Osteoblast (primary cell): ENCODE results near the gene MAN2A1. TPM values are rescaled to one million over a fixed set of nuclear protein-coding genes. Genes with fewer than 3 reads are reported as not detected.

Experiments
- DNase-seq: peaks from one replicate; pipeline ENCODE4 v3.0.0; 2011; ENCODE audit warnings: low spot score, mixed read lengths; ENCODE audit not compliant: insufficient read length; ENCODE audit errors: missing footprints
- H2AFZ ChIP-seq: 2 replicates; pipeline ENCODE4 v1.6.0; 2011; ENCODE audit warnings: mild to moderate bottlenecking, low read length
- H3K27ac ChIP-seq: 2 replicates; pipeline ENCODE4 v1.5.1; 2011; ENCODE audit warnings: mild to moderate bottlenecking, low read depth, low read length, moderate library complexity
- H3K27me3 ChIP-seq: 2 replicates; pipeline ENCODE4 v1.6.0; 2012; ENCODE audit warnings: mild to moderate bottlenecking, control low read depth, inconsistent platforms, low read length, moderate library complexity; ENCODE audit not compliant: insufficient read depth
- H3K36me3 ChIP-seq: 2 replicates; pipeline ENCODE4 v1.5.1; 2011; ENCODE audit warnings: mild to moderate bottlenecking, low read length, control low read depth, moderate library complexity; ENCODE audit not compliant: insufficient read depth
- H3K4me1 ChIP-seq: 2 replicates; pipeline ENCODE4 v1.5.1; 2011; ENCODE audit warnings: mild to moderate bottlenecking, low read length, control low read depth, moderate library complexity; ENCODE audit not compliant: insufficient read depth
- H3K4me2 ChIP-seq: 2 replicates; pipeline ENCODE4 v1.6.0; 2011; ENCODE audit warnings: mild to moderate bottlenecking, low read length; ENCODE audit not compliant: insufficient read depth
- H3K4me3 ChIP-seq: fragments of 200-600 bp; sonication (generic); 3 replicates; pipeline ENCODE4 v1.5.1; 2012; ENCODE audit warnings: mild to moderate bottlenecking, low read length, inconsistent platforms; ENCODE audit not compliant: insufficient read depth
- H3K79me2 ChIP-seq: 2 replicates; pipeline ENCODE4 v1.6.0; 2012; ENCODE audit warnings: mild to moderate bottlenecking, low read length, control low read depth, inconsistent platforms; ENCODE audit not compliant: insufficient read depth
- H3K9me3 ChIP-seq: 2 replicates; pipeline ENCODE4 v1.5.1; 2011; ENCODE audit warnings: low read depth, low read length, control low read depth
- H4K20me1 ChIP-seq: 2 replicates; pipeline ENCODE4 v1.6.0; 2012; ENCODE audit warnings: mild to moderate bottlenecking, low read length, control low read depth; ENCODE audit not compliant: insufficient read depth
- total RNA-seq: library from RNA; depleted of rRNA; stranded (reverse); fragments of >200 nt; gene quantifications from 2 replicates; pipeline ENCODE4 v1.2.3, GENCODE V29; 2012
- TF ChIP-seq, protein P1 (sequence below): IDR thresholded peaks from 2 replicates; pipeline ENCODE4 v1.5.1; 2011; ENCODE audit warnings: mild to moderate bottlenecking, low read depth, low read length, moderate library complexity; ENCODE audit errors: extremely low read depth

The MAN2A1 gene
- total RNA-seq, 1 donor: 81.8 TPM

DNA sequence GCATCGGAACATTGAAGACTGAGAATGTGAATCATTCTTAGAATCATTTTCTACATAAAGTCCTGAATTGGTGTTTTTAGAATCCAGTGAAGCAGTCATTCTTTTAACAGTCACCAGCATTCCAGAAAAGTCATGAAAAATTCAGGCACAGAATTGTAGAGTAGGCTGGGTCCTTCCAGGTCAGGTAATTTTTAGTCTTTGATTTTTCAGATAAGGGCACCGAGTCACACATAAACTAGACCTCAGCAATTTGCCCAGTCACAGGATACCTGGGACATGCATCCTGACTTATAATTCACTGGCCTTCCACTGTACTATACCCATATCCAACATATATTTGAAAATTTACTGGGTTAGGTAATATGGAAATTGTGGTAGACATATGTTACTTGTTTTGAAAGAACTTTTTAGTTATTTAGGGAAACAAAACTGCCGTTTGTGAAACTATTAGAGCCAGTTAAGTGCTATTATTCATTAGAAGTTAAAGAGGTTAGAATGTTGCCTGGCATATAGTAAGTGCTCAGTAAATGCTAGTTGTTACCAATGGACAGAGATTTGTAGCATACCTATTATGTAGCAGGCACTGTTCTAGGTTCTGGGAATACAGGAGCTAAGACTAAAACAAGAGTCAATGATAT, 10.9 kb downstream of the MAN2A1 start:
- H3K4me3 ChIP-seq: no peak overlapping the region
- H4K20me1 ChIP-seq: peaks cover 4% of the 10 kb centered on the region
- no peak overlapping the region for H3K4me2 ChIP-seq
- H3K36me3 ChIP-seq: no peaks in the 10 kb centered on the region
- no peak overlapping the region for H3K27ac ChIP-seq
- no peak overlapping the region for H2AFZ ChIP-seq
- peaks cover 91% of the 10 kb centered on the region for H3K79me2 ChIP-seq
- TF ChIP-seq, protein P1, sequence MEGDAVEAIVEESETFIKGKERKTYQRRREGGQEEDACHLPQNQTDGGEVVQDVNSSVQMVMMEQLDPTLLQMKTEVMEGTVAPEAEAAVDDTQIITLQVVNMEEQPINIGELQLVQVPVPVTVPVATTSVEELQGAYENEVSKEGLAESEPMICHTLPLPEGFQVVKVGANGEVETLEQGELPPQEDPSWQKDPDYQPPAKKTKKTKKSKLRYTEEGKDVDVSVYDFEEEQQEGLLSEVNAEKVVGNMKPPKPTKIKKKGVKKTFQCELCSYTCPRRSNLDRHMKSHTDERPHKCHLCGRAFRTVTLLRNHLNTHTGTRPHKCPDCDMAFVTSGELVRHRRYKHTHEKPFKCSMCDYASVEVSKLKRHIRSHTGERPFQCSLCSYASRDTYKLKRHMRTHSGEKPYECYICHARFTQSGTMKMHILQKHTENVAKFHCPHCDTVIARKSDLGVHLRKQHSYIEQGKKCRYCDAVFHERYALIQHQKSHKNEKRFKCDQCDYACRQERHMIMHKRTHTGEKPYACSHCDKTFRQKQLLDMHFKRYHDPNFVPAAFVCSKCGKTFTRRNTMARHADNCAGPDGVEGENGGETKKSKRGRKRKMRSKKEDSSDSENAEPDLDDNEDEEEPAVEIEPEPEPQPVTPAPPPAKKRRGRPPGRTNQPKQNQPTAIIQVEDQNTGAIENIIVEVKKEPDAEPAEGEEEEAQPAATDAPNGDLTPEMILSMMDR: no peak
- no peaks in the 10 kb centered on the region for H3K4me1 ChIP-seq
- no peaks in the 10 kb centered on the region for H3K9me3 ChIP-seq
- no peaks in the 10 kb centered on the region for H3K27me3 ChIP-seq
- no peak for DNase-seq

DNA sequence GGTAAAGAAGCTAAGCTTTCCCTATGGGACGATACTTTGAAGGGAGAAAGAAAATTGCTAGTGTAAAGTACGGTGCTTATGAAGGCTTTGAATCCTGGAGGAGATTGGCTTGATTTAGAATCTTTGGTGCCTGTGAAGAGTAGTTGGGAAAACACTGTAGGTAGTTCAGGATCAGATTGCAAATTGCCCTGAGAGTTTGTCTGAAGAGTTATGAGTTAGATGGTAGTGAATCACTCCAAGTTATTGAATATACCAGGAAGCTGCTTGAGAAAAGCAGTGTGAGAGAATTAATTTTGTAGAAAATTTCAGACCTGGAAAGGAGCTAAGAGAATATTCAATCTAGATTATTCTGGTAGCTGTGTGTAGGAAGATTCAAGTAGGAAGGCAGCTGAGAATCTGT, 11.5 kb downstream of the MAN2A1 start:
- Histone ChIP-seq H3K27me3 (no peaks in the 10 kb centered on the region), H2AFZ (no peak overlapping the region), H3K36me3 (no peaks in the 10 kb centered on the region), H3K4me3 (no peak overlapping the region), H3K4me2 (no peak overlapping the region), H3K9me3 (no peaks in the 10 kb centered on the region), H3K4me1 (no peaks in the 10 kb centered on the region), H3K27ac (no peak overlapping the region), H3K79me2 (peaks cover 91% of the 10 kb centered on the region), H4K20me1 (peaks cover 4% of the 10 kb centered on the region)
- TF ChIP-seq, protein P1: no peak
- no peak for DNase-seq

DNA sequence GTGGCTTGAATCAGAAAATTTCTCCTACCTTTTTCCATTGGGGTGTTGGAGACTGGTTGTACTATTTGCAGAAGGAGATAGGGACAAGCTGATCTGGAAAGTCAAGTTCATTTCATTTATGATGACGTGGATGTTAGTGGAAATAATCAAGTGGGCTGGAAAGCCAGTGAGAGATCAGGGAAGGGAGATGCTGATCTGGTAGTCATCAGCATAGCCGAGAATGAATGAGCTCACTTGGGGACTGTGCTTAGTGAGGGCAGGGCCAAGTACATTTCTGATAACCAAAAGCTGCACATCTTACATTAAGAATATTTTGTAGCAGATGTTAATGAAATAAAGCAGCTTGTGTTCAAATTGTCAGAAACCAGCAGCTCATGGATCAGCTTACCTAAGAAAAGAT, 12.1 kb downstream of the MAN2A1 start:
- Histone ChIP-seq H3K27me3 (no peaks in the 10 kb centered on the region), H3K79me2 (peaks cover 91% of the 10 kb centered on the region), H2AFZ (no peak overlapping the region), H3K4me3 (no peak overlapping the region), H3K27ac (no peak overlapping the region), H4K20me1 (peaks cover 4% of the 10 kb centered on the region), H3K9me3 (no peaks in the 10 kb centered on the region), H3K4me1 (no peaks in the 10 kb centered on the region), H3K36me3 (no peaks in the 10 kb centered on the region), H3K4me2 (no peak overlapping the region)
- TF ChIP-seq, protein P1: no peak
- no peak for DNase-seq

DNA sequence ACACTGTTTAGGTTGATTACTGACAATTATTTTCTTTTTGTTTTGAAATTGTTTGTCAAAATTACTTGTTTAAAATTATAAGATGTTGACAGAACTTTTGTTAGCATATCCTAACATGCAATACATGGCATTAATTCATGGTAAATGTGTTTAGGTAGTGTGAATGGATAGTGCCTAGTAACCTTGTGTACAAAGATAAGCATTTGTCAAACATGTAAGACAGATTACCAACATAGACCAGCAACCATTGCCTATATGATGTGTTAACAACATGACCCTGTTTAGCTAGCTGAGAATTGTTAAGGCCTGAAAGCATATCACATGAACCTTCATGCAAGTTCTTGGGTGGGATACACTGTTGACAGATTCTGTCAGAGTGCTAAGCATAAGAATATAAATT, 13.4 kb downstream of the MAN2A1 start:
- H3K4me2 ChIP-seq: no peak overlapping the region
- H3K9me3 ChIP-seq: no peaks in the 10 kb centered on the region
- no peak overlapping the region for H2AFZ ChIP-seq
- no peaks in the 10 kb centered on the region for H3K27me3 ChIP-seq
- H3K36me3 ChIP-seq: no peaks in the 10 kb centered on the region
- no peaks in the 10 kb centered on the region for H3K4me1 ChIP-seq
- H3K4me3 ChIP-seq: no peak overlapping the region
- no peak for DNase-seq
- H3K27ac ChIP-seq: no peak overlapping the region
- peaks cover 3% of the 10 kb centered on the region for H4K20me1 ChIP-seq
- TF ChIP-seq, protein P1: no peak
- peaks cover 90% of the 10 kb centered on the region for H3K79me2 ChIP-seq
